Upper lobe of left lung (tissue), 6 donors: Measurements from ENCODE around the gene ICA1L. TPM values are rescaled to one million over a fixed set of nuclear protein-coding genes. Genes with fewer than 3 reads are reported as not detected.

ENCODE experiments used
- ATAC-seq, 2 donors: fragments of 200-7000 bp; cut with Tn5 transposase; one replicate each; pipeline ENCODE4 v1.9.1; 2022; ENCODE audit warnings: mild to moderate bottlenecking in 2 of 2, moderate library complexity in 2 of 2; ENCODE audit not compliant: low FRiP score in 2 of 2
- DNase-seq, 2 donors: peaks; one replicate each; pipeline ENCODE4 v3.0.0-alpha.2; 2019 to 2020
- H3K27ac ChIP-seq, 4 donors: fragments of 200-600 bp; sonication (generic); one replicate each; pipeline ENCODE4 v1.5.1; 2016 to 2019
- H3K27me3 ChIP-seq, 4 donors: fragments of 200-600 bp; sonication (generic); one replicate each; pipeline ENCODE4 v1.5.1; 2017 to 2019
- H3K36me3 ChIP-seq, 4 donors: fragments of 200-600 bp; sonication (generic); one replicate each; pipeline ENCODE4 v1.5.1; 2016 to 2019
- H3K4me1 ChIP-seq, 4 donors: fragments of 200-600 bp; sonication (generic); one replicate each; pipeline ENCODE4 v1.5.1; 2018 to 2019
- H3K4me3 ChIP-seq, 4 donors: fragments of 200-600 bp; sonication (generic); one replicate each; pipeline ENCODE4 v1.5.1; 2017 to 2019; ENCODE audit warnings: mild to moderate bottlenecking in 2 of 4, moderate library complexity in 1 of 4
- H3K9me3 ChIP-seq, 4 donors: fragments of 200-600 bp; sonication (generic); one replicate each; pipeline ENCODE4 v1.5.1; 2018 to 2019
- EP300 ChIP-seq, 4 donors: sonication (generic); formaldehyde crosslinking; IDR thresholded peaks; one replicate each; pipeline ENCODE4 v1.5.1; 2017; ENCODE audit warnings: antibody characterized with exemption in 4 of 4, control low read depth in 2 of 4
- POLR2A ChIP-seq, 4 donors: fragments of 450-650 bp; IDR thresholded peaks; one replicate each; pipeline ENCODE4 v1.5.1; 2016 to 2017; ENCODE audit warnings: antibody characterized with exemption in 4 of 4, mild to moderate bottlenecking in 2 of 4
- POLR2AphosphoS5 ChIP-seq, 2 donors: sonication (generic); formaldehyde crosslinking; IDR thresholded peaks; one replicate each; pipeline ENCODE4 v1.5.1; 2017; ENCODE audit warnings: antibody characterized with exemption in 2 of 2
- WGBS, 2 donors: methylation state at CpG; one replicate each; pipeline ENCODE4 v1.1.5; 2017 to 2018; 5-methylcytosine and 5-hydroxymethylcytosine counted together
- total RNA-seq, 6 donors: library from RNA; depleted of rRNA in 4 of 6; stranded (reverse); fragments of >200 nt in 4 of 6; gene quantifications; one replicate each; pipeline versions ENCODE4 v1.1.0 to v1.2.1, GENCODE V29; 2016 to 2021
- TF ChIP-seq, protein P1 (sequence below), 6 experiments: fragments of 450-650 bp in 4 of 6; fragments of 200-600 bp in 2 of 6; sonication (generic) in 2 of 6; IDR thresholded peaks; one replicate each; pipeline ENCODE4 v1.5.1; 2016 to 2019; ENCODE audit warnings: antibody characterized with exemption in 6 of 6
- donor health status: DM: no; HTN: no; CAD: no; lungs with moderate emphysema.
- donor health status: DM: no; HTN: yes; CAD: no; lungs with severe emphysema.

ICA1L gene
- total RNA-seq, 6 donors from 2014 or later, result 3.0 to 28.3 (median 5.7) TPM

DNA sequence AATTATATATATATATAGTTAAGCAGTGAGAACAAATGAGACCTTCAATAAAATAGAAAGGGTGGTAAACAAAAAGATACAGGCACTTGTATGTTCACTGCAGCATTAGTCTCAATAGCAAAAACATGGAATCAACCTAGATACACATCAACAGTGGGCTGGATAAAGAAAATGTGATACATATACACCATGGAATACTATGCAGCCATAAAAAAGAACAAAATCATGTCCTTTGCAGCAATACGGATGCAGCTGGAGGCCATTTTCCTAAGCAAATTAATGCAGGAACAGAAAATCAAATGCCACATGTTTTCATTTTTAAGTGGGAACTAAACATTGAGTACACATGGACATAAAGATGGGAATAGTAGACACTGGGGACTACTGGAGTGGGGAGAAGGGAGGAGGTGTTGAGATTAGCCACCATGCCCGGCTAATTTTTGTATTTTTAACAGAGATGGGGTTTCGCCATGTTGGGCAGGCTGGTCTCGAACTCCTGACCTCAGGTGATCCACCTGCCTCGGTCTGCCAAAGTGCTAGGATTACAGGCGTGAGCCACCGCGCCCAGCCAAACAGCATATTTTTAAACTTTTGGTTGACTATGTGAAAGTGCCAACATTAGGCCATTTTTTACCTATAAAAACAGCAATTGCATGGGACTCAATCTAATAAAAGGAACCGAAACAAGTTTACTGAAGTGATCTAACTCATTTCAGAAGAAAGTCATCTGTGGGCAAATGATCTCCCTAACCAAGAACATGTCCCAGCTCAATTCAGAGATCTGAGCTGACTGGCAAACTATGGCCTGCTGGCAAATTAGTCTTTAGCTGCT is 23.7 kb downstream of the ICA1L start:
- ATAC-seq, result no peak
- no peaks in the 10 kb centered on the region for H3K27me3 ChIP-seq
- H3K36me3 ChIP-seq, result no peaks in the 10 kb centered on the region
- DNase-seq, result no peak
- H3K4me3 ChIP-seq, result no peak overlapping the region
- peaks cover 0 to 6% (median 2%) of the 10 kb centered on the region in 4 donors for H3K9me3 ChIP-seq
- no peak for TF ChIP-seq EP300 (IDR thresholded peaks at IDR 0.05)
- TF ChIP-seq POLR2A (IDR thresholded peaks at IDR 0.05), result no peak
- H3K27ac ChIP-seq, result no peak overlapping the region
- no peaks in the 10 kb centered on the region for H3K4me1 ChIP-seq
- 88 to 89% methylated on average over 9 of the region's 9 CpGs for WGBS, 2 donors

DNA sequence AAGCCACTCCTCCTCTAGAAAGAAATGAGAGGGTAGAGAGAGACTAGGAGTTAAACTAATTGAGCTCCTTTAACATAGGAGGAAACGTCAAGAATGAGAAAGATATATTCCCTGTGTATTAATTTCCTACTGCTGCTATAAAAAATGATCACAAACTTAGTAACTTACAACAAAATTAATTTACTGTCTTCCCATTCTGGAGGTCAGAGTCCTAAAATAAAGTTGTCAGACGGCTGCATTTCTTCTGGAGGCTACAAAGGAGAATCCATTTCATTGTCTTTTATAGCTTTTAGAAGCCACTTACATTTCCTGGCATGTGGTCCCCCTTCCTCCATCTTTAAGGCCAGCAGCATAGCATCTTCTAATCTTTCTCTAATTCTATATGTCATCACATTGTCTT is 26.9 kb downstream of the ICA1L start:
- H3K4me3 ChIP-seq, result no peak overlapping the region
- no peaks in the 10 kb centered on the region for H3K27me3 ChIP-seq
- no peak for TF ChIP-seq POLR2A (IDR thresholded peaks at IDR 0.05)
- TF ChIP-seq POLR2AphosphoS5 (IDR thresholded peaks at IDR 0.05), result no peak
- TF ChIP-seq, protein P1, sequence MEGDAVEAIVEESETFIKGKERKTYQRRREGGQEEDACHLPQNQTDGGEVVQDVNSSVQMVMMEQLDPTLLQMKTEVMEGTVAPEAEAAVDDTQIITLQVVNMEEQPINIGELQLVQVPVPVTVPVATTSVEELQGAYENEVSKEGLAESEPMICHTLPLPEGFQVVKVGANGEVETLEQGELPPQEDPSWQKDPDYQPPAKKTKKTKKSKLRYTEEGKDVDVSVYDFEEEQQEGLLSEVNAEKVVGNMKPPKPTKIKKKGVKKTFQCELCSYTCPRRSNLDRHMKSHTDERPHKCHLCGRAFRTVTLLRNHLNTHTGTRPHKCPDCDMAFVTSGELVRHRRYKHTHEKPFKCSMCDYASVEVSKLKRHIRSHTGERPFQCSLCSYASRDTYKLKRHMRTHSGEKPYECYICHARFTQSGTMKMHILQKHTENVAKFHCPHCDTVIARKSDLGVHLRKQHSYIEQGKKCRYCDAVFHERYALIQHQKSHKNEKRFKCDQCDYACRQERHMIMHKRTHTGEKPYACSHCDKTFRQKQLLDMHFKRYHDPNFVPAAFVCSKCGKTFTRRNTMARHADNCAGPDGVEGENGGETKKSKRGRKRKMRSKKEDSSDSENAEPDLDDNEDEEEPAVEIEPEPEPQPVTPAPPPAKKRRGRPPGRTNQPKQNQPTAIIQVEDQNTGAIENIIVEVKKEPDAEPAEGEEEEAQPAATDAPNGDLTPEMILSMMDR (IDR thresholded peaks at IDR 0.05), result no peak
- TF ChIP-seq EP300 (IDR thresholded peaks at IDR 0.05), result no peak
- peaks cover 0 to 6% (median 2%) of the 10 kb centered on the region in 4 donors for H3K9me3 ChIP-seq
- H3K36me3 ChIP-seq, result no peaks in the 10 kb centered on the region
- no peaks in the 10 kb centered on the region for H3K4me1 ChIP-seq
- no peak for DNase-seq
- no peak overlapping the region for H3K27ac ChIP-seq
- WGBS, 2 donors, result 80% methylated on average over 2 of the region's 2 CpGs
- no peak for ATAC-seq

DNA sequence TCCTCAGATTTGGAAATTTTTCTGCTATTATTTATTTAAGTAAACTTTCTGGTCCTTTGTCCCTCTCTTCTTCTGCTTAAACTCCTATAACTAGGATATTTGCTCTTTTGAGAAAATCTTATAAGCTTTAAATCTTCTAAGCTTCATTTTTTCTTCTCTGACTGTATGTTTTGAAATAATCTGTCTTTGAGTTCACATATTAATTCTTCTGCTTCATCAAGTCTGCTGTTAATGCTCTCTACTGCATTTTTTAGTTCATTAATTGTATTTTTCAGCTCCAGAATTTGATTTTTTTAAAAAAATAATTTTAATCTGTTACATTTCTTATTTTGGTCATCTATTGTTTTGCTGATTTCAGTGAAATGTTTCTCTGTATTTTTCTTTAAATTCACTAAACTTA is 28.9 kb downstream of the ICA1L start:
- no peak for DNase-seq
- H3K9me3 ChIP-seq, result peaks cover 0 to 6% (median 2%) of the 10 kb centered on the region in 4 donors
- no peak overlapping the region for H3K27ac ChIP-seq
- TF ChIP-seq POLR2AphosphoS5 (IDR thresholded peaks at IDR 0.05) (no peak), POLR2A (IDR thresholded peaks at IDR 0.05) (no peak), EP300 (IDR thresholded peaks at IDR 0.05) (no peak)
- TF ChIP-seq, protein P1 (IDR thresholded peaks at IDR 0.05), result no peak
- no peak overlapping the region for H3K4me3 ChIP-seq
- ATAC-seq, result no peak
- H3K36me3 ChIP-seq, result no peaks in the 10 kb centered on the region
- H3K4me1 ChIP-seq, result no peaks in the 10 kb centered on the region
- H3K27me3 ChIP-seq, result no peaks in the 10 kb centered on the region

DNA sequence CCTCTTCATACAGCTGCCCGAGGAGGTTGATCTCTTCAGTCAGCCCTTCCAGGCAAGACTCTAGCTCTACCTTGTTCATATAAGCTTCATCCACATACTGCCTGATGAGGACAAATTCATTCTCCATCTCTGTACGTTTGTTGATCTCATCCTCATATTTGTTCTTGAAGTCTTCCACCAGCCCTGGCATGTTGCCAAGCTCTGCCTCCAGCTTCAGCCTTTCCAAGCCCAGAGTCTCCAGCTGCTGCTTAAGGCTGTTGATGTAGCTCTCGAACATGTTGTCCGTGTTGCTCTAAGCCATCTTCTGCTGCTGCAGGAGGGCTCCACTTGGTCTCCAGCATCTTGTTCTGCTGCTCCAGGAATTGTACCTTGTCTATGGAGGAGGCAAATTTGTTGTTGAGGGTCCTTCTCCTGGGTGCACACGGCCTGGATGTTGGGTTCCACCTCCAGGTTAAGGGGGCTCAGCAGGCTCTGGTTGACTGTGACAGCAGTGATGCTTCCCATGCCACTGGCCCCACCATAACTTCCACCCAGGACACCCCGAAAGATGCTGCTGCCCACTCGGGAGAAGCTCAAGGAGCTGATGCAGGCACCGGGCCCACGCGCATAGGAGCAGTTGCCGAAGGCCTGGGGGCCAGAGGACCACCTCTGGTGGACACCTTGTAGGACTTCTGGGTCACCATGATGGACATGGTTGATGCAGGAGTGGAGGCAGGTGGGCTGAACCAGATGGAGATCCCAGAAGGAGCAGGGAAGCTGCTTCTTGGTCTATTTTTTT is 30.3 kb downstream of the ICA1L start:
- DNase-seq, result peak in 1 of 2 donors; percentile 56

More for the DNA sequence above, 30.3 kb downstream of the ICA1L start:
- no peak for TF ChIP-seq POLR2AphosphoS5 (IDR thresholded peaks at IDR 0.05)
- TF ChIP-seq EP300 (IDR thresholded peaks at IDR 0.05), result no peak
- TF ChIP-seq, protein P1 (IDR thresholded peaks at IDR 0.05), result no peak
- no peak for TF ChIP-seq POLR2A (IDR thresholded peaks at IDR 0.05)
- Histone ChIP-seq H3K4me1 (no peaks in the 10 kb centered on the region), H3K4me3 (no peak overlapping the region), H3K27me3 (no peaks in the 10 kb centered on the region), H3K9me3 (peaks cover 0 to 6% (median 2%) of the 10 kb centered on the region in 4 donors), H3K27ac (no peak overlapping the region), H3K36me3 (no peaks in the 10 kb centered on the region)
- ATAC-seq, result no peak
- WGBS, 2 donors, result 91 to 94% methylated on average over 8 to 11 of the region's 11 CpGs
